K562 (cell line): ENCODE data around the gene RPF1. TPM values are rescaled to one million over a fixed set of nuclear protein-coding genes. Genes with fewer than 3 reads are reported as not detected.

Source experiments
- CBX2 ChIP-seq: fragments of 200-600 bp; sonication (generic); IDR thresholded peaks from one replicate; pipeline ENCODE4 v1.6.1; 2012; ENCODE audit warnings: mild to moderate bottlenecking, low read length, inconsistent platforms; ENCODE audit not compliant: insufficient read depth, poor library complexity, severe bottlenecking
- CCNT2 ChIP-seq: IDR thresholded peaks from 2 replicates; pipeline ENCODE4 v1.6.1; 2011; ENCODE audit warnings: borderline replicate concordance, low read depth, mild to moderate bottlenecking, moderate library complexity, mixed read lengths, low read length; ENCODE audit not compliant: insufficient read length; ENCODE audit errors: extremely low read depth
- CHD2 ChIP-seq: IDR thresholded peaks from 2 replicates; pipeline ENCODE4 v1.6.1; 2011; ENCODE audit warnings: low read depth, low read length
- CREB3 ChIP-seq: fragments of 450-650 bp; conservative IDR thresholded peaks from 2 replicates; pipeline ENCODE4 v1.6.1; 2016; ENCODE audit warnings: missing genetic modification characterization, low read depth, mild to moderate bottlenecking, missing compliant biosample characterization, moderate library complexity
- FOXK1 ChIP-seq: sonication (generic); formaldehyde crosslinking; IDR thresholded peaks from 2 replicates; pipeline ENCODE4 v1.8.0; 2022; ENCODE audit warnings: missing genetic modification reagents, mild to moderate bottlenecking, borderline replicate concordance
- HMG20B ChIP-seq: fragments of 250-450 bp; sonication (Bioruptor Pico); IDR thresholded peaks from 2 replicates; pipeline ENCODE4 v1.5.0; 2021; ENCODE audit warnings: mild to moderate bottlenecking
- ILK ChIP-seq: fragments of 450-650 bp; IDR thresholded peaks from 2 replicates; pipeline ENCODE4 v1.6.1; 2016; ENCODE audit warnings: missing genetic modification characterization, low read depth, mild to moderate bottlenecking, missing compliant biosample characterization, moderate library complexity, borderline replicate concordance
- MYC ChIP-seq, 2 experiments: fragments of 250-450 bp in 1 of 2; sonication (Bioruptor Pico) in 1 of 2; IDR thresholded peaks; 2 replicates each; pipeline versions ENCODE4 v1.5.1 to v1.6.1; 2012 to 2021; ENCODE audit warnings: low read depth in 2 of 2, borderline replicate concordance in 1 of 2, improper control_type of control experiment in 1 of 2, low read length in 1 of 2, mild to moderate bottlenecking in 1 of 2, moderate library complexity in 1 of 2
- NEUROD1 ChIP-seq: fragments of 150-350 bp; IDR thresholded peaks from 2 replicates; pipeline ENCODE4 v1.6.1; 2014; ENCODE audit warnings: borderline replicate concordance, low read length, low read depth; ENCODE audit not compliant: partially characterized antibody
- NUFIP1 ChIP-seq: fragments of 450-650 bp; IDR thresholded peaks from 2 replicates; pipeline ENCODE4 v1.6.1; 2018; ENCODE audit not compliant: partially characterized antibody
- RBFOX2 ChIP-seq: fragments of 200-400 bp; formaldehyde crosslinking; IDR thresholded peaks from 2 replicates; pipeline ENCODE4 v1.6.1; 2017; ENCODE audit warnings: low read depth, mild to moderate bottlenecking, low read length, moderate library complexity
- SRSF3 ChIP-seq: fragments of 200-400 bp; formaldehyde crosslinking; IDR thresholded peaks from 2 replicates; pipeline ENCODE4 v1.6.1; 2016; ENCODE audit warnings: mild to moderate bottlenecking, low read length, moderate library complexity; ENCODE audit not compliant: insufficient read depth
- STAT5B ChIP-seq: fragments of 250-450 bp; sonication (Bioruptor Pico); IDR thresholded peaks from 2 replicates; pipeline ENCODE4 v1.8.0; 2021; ENCODE audit warnings: mild to moderate bottlenecking, inconsistent platforms
- TGIF2 ChIP-seq: sonication (generic); formaldehyde crosslinking; IDR thresholded peaks from 2 replicates; pipeline ENCODE4 v1.8.1; 2022; ENCODE audit warnings: mild to moderate bottlenecking, missing genetic modification reagents, moderate library complexity
- TRIM28 ChIP-seq: fragments of 450-650 bp; IDR thresholded peaks from 2 replicates; pipeline ENCODE4 v1.6.1; 2017
- ZNF175 ChIP-seq: fragments of 200-800 bp; sonication (Bioruptor generic); IDR thresholded peaks from 2 replicates; pipeline ENCODE4 v1.6.1; 2016; ENCODE audit warnings: low read depth, mild to moderate bottlenecking, missing genetic modification characterization, missing compliant biosample characterization
- ZNF277 ChIP-seq: fragments of 250-450 bp; sonication (Bioruptor Pico); IDR thresholded peaks from 2 replicates; pipeline ENCODE4 v1.8.0; 2022; ENCODE audit warnings: inconsistent platforms, mild to moderate bottlenecking, moderate library complexity, borderline replicate concordance
- ZNF347 ChIP-seq: fragments of 450-650 bp; formaldehyde crosslinking; IDR thresholded peaks from 2 replicates; pipeline ENCODE4 v1.4.0; 2020; ENCODE audit warnings: low read depth, mild to moderate bottlenecking, moderate library complexity
- ZSCAN32 ChIP-seq: fragments of 450-650 bp; formaldehyde crosslinking; IDR thresholded peaks from 2 replicates; pipeline ENCODE4 v1.4.0; 2020; ENCODE audit warnings: mild to moderate bottlenecking, moderate library complexity
- polyA plus RNA-seq, 8 experiments: library from polyadenylated mRNA; depleted of rRNA in 4 of 8; stranded (reverse) in 5 of 8; unstranded in 3 of 8; fragments of >200 nt; fragmentation: Nextera tagmentation in 2 of 8; fragmentation: Illumina TruSeq in 1 of 8; extraction: Ambion mirVana in 2 of 8; extraction: Trizol in 1 of 8; gene quantifications; 2 replicates each; pipeline versions ENCODE4 v1.2.1 to v1.2.3, GENCODE V29; 2011 to 2014; ENCODE audit warnings: inconsistent platforms in 1 of 8, missing spikeins in 1 of 8
- total RNA-seq, 7 experiments: library from RNA; depleted of rRNA in 6 of 7; stranded (reverse); fragments of >200 nt in 6 of 7; fragmentation: Illumina TruSeq in 2 of 7; extraction: Trizol in 2 of 7; gene quantifications; 2 replicates each; pipeline versions ENCODE4 v1.2.1 to v1.2.3, GENCODE V29; 2011 to 2021; ENCODE audit warnings: low replicate concordance in 1 of 7
- TF ChIP-seq, protein P1 (sequence below): fragments of 250-450 bp; sonication (Bioruptor Pico); IDR thresholded peaks from 2 replicates; pipeline ENCODE4 v1.8.0; 2021; ENCODE audit warnings: moderate library complexity, mild to moderate bottlenecking, inconsistent platforms
- TF ChIP-seq, protein P2 (sequence below): fragments of 450-650 bp; IDR thresholded peaks from 2 replicates; pipeline ENCODE4 v1.6.1; 2014; ENCODE audit warnings: low read depth, mild to moderate bottlenecking, moderate library complexity, borderline replicate concordance
- TF ChIP-seq, protein P3 (sequence below): fragments of 450-650 bp; IDR thresholded peaks from one replicate; pipeline ENCODE4 v1.6.1; 2018; ENCODE audit warnings: mild to moderate bottlenecking, moderate library complexity; ENCODE audit not compliant: partially characterized antibody

RPF1 gene
- total and polyA plus RNA-seq, 9 of the 15 experiments (the other 6 are each of a cell fraction or from before 2014, with no cell fraction given) = 52.4 to 156 (median 90.2) TPM

- TF ChIP-seq SRSF3 (no peak), FOXK1 (CRISPR knock-in tag) (no peak), TRIM28 (peak; percentile 69; the same call in 1 of the 2 replicates), NEUROD1 (peak; percentile 73), NUFIP1 (no peak), STAT5B (CRISPR knock-in tag) (no peak), MYC (IDR thresholded peaks at IDR 0.05; ENCODE audit: low read depth, low read length) (peak; percentile 40; the same call in 1 of the 2 replicates), MYC (CRISPR knock-in tag; IDR thresholded peaks at IDR 0.05; ENCODE audit: borderline replicate concordance, low read depth) (no peak), CREB3 (no peak), ZSCAN32 (CRISPR knock-in tag) (no peak), ZNF347 (CRISPR knock-in tag) (no peak), CHD2 (no peak; the same call in 1 of the 2 replicates), CBX2 (no peak), ILK (tag) (no peak), TGIF2 (CRISPR knock-in tag) (no peak), HMG20B (CRISPR knock-in tag) (no peak), RBFOX2 (peak; percentile 93), CCNT2 (peak; percentile 52), ZNF277 (CRISPR knock-in tag) (no peak), ZNF175 (CRISPR knock-in tag) (no peak)
- TF ChIP-seq, protein P1, sequence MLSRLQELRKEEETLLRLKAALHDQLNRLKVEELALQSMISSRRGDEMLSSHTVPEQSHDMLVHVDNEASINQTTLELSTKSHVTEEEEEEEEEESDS (CRISPR knock-in tag) = no peak
- TF ChIP-seq, protein P2, sequence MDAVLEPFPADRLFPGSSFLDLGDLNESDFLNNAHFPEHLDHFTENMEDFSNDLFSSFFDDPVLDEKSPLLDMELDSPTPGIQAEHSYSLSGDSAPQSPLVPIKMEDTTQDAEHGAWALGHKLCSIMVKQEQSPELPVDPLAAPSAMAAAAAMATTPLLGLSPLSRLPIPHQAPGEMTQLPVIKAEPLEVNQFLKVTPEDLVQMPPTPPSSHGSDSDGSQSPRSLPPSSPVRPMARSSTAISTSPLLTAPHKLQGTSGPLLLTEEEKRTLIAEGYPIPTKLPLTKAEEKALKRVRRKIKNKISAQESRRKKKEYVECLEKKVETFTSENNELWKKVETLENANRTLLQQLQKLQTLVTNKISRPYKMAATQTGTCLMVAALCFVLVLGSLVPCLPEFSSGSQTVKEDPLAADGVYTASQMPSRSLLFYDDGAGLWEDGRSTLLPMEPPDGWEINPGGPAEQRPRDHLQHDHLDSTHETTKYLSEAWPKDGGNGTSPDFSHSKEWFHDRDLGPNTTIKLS = peak; percentile 74
- TF ChIP-seq, protein P3, sequence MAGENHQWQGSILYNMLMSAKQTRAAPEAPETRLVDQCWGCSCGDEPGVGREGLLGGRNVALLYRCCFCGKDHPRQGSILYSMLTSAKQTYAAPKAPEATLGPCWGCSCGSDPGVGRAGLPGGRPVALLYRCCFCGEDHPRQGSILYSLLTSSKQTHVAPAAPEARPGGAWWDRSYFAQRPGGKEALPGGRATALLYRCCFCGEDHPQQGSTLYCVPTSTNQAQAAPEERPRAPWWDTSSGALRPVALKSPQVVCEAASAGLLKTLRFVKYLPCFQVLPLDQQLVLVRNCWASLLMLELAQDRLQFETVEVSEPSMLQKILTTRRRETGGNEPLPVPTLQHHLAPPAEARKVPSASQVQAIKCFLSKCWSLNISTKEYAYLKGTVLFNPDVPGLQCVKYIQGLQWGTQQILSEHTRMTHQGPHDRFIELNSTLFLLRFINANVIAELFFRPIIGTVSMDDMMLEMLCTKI = no peak
Measured at GRCh38 chr1:84506002-84506728, 27.1 kb downstream of the RPF1 start, which contains the start of the genes GNG5 and SPATA1 (continued).
